Osteoblast (primary cell): ENCODE data around the gene SORCS2. TPM values are rescaled to one million over a fixed set of nuclear protein-coding genes. Genes with fewer than 3 reads are reported as not detected.
A peak's percentile ranks its signal among the peaks of the same experiment; 100 is the strongest.

Experiments
- DNase-seq: peaks from one replicate; pipeline ENCODE4 v3.0.0; 2011; ENCODE audit warnings: low spot score, mixed read lengths; ENCODE audit not compliant: insufficient read length; ENCODE audit errors: missing footprints
- H2AFZ ChIP-seq: 2 replicates; pipeline ENCODE4 v1.6.0; 2011; ENCODE audit warnings: mild to moderate bottlenecking, low read length
- H3K27ac ChIP-seq: 2 replicates; pipeline ENCODE4 v1.5.1; 2011; ENCODE audit warnings: mild to moderate bottlenecking, low read depth, low read length, moderate library complexity
- H3K27me3 ChIP-seq: 2 replicates; pipeline ENCODE4 v1.6.0; 2012; ENCODE audit warnings: mild to moderate bottlenecking, control low read depth, inconsistent platforms, low read length, moderate library complexity; ENCODE audit not compliant: insufficient read depth
- H3K36me3 ChIP-seq: 2 replicates; pipeline ENCODE4 v1.5.1; 2011; ENCODE audit warnings: mild to moderate bottlenecking, low read length, control low read depth, moderate library complexity; ENCODE audit not compliant: insufficient read depth
- H3K4me1 ChIP-seq: 2 replicates; pipeline ENCODE4 v1.5.1; 2011; ENCODE audit warnings: mild to moderate bottlenecking, low read length, control low read depth, moderate library complexity; ENCODE audit not compliant: insufficient read depth
- H3K4me2 ChIP-seq: 2 replicates; pipeline ENCODE4 v1.6.0; 2011; ENCODE audit warnings: mild to moderate bottlenecking, low read length; ENCODE audit not compliant: insufficient read depth
- H3K4me3 ChIP-seq: fragments of 200-600 bp; sonication (generic); 3 replicates; pipeline ENCODE4 v1.5.1; 2012; ENCODE audit warnings: mild to moderate bottlenecking, low read length, inconsistent platforms; ENCODE audit not compliant: insufficient read depth
- H3K79me2 ChIP-seq: 2 replicates; pipeline ENCODE4 v1.6.0; 2012; ENCODE audit warnings: mild to moderate bottlenecking, low read length, control low read depth, inconsistent platforms; ENCODE audit not compliant: insufficient read depth
- H3K9me3 ChIP-seq: 2 replicates; pipeline ENCODE4 v1.5.1; 2011; ENCODE audit warnings: low read depth, low read length, control low read depth
- H4K20me1 ChIP-seq: 2 replicates; pipeline ENCODE4 v1.6.0; 2012; ENCODE audit warnings: mild to moderate bottlenecking, low read length, control low read depth; ENCODE audit not compliant: insufficient read depth
- total RNA-seq: library from RNA; depleted of rRNA; stranded (reverse); fragments of >200 nt; gene quantifications from 2 replicates; pipeline ENCODE4 v1.2.3, GENCODE V29; 2012
- TF ChIP-seq, protein P1 (sequence below): IDR thresholded peaks from 2 replicates; pipeline ENCODE4 v1.5.1; 2011; ENCODE audit warnings: mild to moderate bottlenecking, low read depth, low read length, moderate library complexity; ENCODE audit errors: extremely low read depth

The SORCS2 gene
- total RNA-seq, 1 donor = 9.0 TPM

DNA sequence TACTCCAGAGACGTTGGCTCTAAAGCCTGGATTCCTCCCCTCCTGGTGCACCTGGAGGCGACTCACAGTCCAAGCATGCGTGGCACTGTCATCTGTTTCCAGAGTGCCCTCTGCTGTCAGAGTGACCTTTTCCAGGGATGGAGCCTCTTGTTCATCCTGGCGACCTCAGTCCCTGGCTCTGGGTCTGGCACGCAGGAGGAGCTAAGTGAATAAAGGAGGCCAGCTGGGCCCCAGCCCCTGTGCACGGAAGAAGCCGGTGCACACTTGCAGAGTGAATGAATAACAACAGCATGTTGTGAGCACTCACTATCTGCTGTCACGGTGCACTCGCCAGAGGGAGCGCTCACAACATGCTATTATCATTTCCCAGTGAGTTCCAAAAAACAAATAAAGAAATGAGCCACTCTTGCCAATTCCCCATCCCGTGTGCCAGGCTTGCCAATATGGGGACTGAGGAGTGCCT, 270.2 kb downstream of the SORCS2 start:
- TF ChIP-seq, protein P1, sequence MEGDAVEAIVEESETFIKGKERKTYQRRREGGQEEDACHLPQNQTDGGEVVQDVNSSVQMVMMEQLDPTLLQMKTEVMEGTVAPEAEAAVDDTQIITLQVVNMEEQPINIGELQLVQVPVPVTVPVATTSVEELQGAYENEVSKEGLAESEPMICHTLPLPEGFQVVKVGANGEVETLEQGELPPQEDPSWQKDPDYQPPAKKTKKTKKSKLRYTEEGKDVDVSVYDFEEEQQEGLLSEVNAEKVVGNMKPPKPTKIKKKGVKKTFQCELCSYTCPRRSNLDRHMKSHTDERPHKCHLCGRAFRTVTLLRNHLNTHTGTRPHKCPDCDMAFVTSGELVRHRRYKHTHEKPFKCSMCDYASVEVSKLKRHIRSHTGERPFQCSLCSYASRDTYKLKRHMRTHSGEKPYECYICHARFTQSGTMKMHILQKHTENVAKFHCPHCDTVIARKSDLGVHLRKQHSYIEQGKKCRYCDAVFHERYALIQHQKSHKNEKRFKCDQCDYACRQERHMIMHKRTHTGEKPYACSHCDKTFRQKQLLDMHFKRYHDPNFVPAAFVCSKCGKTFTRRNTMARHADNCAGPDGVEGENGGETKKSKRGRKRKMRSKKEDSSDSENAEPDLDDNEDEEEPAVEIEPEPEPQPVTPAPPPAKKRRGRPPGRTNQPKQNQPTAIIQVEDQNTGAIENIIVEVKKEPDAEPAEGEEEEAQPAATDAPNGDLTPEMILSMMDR = peak; percentile 40
- no peaks in the 10 kb centered on the region for H4K20me1 ChIP-seq
- H2AFZ ChIP-seq = no peak overlapping the region
- no peak overlapping the region for H3K4me2 ChIP-seq
- no peaks in the 10 kb centered on the region for H3K79me2 ChIP-seq
- no peaks in the 10 kb centered on the region for H3K9me3 ChIP-seq
- H3K27ac ChIP-seq = no peak overlapping the region
- H3K27me3 ChIP-seq = peaks cover 3% of the 10 kb centered on the region
- DNase-seq = no peak
- no peaks in the 10 kb centered on the region for H3K4me1 ChIP-seq
- H3K4me3 ChIP-seq = no peak overlapping the region
- no peaks in the 10 kb centered on the region for H3K36me3 ChIP-seq

DNA sequence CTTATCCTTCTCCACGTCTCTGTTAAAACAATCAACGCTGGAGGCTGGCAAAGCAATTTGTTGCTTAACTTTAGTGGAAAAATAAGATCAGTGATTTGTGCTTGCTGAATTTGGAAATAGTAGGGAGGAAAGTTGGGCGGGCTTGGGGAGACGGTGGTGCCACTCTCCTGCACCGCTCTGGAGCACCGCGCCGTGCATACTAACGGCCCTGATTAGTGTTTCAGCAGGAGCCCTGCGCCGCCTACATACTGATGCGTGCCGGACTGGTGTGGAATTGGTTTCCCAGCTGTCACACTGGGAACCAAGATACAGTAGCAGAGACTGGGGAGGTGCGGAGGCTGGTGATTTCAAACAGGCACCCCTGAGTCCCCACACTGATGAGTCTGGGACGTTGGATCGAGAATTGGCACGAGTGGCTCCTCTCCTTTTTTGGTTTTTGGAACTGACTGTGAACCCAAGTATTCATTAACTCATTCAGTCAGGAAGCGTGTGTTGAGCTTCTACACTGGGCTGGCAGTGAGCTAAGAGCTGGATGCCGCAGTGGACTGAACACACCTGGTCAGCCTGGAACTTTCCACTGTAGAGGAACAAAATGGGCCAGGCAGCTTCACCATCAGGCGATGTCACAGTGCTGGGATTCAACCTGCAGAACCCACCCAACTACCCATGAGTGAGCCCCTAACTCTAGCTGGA, 271.4 kb downstream of the SORCS2 start:
- Histone ChIP-seq H3K27ac (no peak overlapping the region), H4K20me1 (no peaks in the 10 kb centered on the region), H3K79me2 (no peaks in the 10 kb centered on the region), H3K36me3 (no peaks in the 10 kb centered on the region), H3K4me3 (no peak overlapping the region), H3K4me1 (no peaks in the 10 kb centered on the region), H3K9me3 (no peaks in the 10 kb centered on the region), H2AFZ (no peak overlapping the region), H3K27me3 (peaks cover 12% of the 10 kb centered on the region), H3K4me2 (no peak overlapping the region)
- DNase-seq = no peak
- TF ChIP-seq, protein P1 = no peak

DNA sequence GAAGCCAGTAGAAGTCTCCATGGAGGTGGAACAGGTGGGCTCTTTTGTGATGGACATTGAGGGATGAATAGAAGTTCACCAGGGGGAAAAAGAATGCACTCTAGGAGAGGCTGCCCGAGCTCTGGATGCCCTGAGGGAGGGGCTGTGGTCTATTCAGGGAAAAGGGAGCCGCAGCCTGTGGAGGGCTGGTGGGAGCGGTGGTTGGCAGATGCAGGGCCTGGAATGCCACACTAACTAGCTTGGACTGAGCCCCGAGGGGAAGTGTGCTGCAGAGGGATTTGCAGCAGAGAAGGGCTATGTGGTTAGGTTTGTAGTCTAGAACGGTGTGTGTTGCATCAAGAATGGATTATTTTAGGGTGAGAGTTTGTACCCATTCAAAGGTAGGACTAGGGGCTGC, 271.9 kb downstream of the SORCS2 start:
- Histone ChIP-seq H2AFZ (no peak overlapping the region), H3K4me3 (no peak overlapping the region), H3K27me3 (peaks cover 12% of the 10 kb centered on the region), H3K79me2 (no peaks in the 10 kb centered on the region), H3K36me3 (no peaks in the 10 kb centered on the region), H3K9me3 (no peaks in the 10 kb centered on the region), H4K20me1 (no peaks in the 10 kb centered on the region), H3K4me2 (no peak overlapping the region), H3K27ac (no peak overlapping the region), H3K4me1 (no peaks in the 10 kb centered on the region)
- TF ChIP-seq, protein P1 = no peak
- no peak for DNase-seq

DNA sequence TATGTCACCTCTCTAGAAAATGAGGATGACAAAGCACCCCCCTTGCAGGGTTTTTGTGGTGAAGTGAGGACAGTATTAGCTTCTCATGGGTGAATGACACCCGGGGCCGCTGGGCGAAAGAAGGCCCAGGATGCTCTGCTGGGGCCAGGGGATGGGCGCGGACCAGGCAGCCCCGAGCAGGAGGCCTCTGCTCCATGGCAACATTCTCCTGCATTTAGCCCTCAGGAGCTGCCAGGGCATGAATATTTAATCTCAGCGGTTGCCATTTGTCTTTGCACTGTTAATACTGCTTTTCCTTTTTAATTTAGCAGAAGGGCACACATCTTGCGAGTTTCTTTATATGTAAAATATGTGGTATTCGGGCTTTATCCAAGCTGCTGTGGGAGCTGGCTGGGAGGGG, 272.7 kb downstream of the SORCS2 start:
- TF ChIP-seq, protein P1 = no peak
- Histone ChIP-seq H3K4me3 (no peak overlapping the region), H2AFZ (no peak overlapping the region), H4K20me1 (no peaks in the 10 kb centered on the region), H3K79me2 (no peaks in the 10 kb centered on the region), H3K9me3 (no peaks in the 10 kb centered on the region), H3K4me2 (no peak overlapping the region), H3K4me1 (no peaks in the 10 kb centered on the region), H3K27ac (no peak overlapping the region), H3K36me3 (no peaks in the 10 kb centered on the region), H3K27me3 (peaks cover 12% of the 10 kb centered on the region)
- no peak for DNase-seq
